Ammon's horn (tissue), 1 donor: ENCODE measurements around the gene MYOM1.

Experiments
- DNase-seq: peaks from one replicate; pipeline ENCODE4 v3.0.0-alpha.2; 2016; ENCODE audit warnings: low spot score

MYOM1 gene

DNA sequence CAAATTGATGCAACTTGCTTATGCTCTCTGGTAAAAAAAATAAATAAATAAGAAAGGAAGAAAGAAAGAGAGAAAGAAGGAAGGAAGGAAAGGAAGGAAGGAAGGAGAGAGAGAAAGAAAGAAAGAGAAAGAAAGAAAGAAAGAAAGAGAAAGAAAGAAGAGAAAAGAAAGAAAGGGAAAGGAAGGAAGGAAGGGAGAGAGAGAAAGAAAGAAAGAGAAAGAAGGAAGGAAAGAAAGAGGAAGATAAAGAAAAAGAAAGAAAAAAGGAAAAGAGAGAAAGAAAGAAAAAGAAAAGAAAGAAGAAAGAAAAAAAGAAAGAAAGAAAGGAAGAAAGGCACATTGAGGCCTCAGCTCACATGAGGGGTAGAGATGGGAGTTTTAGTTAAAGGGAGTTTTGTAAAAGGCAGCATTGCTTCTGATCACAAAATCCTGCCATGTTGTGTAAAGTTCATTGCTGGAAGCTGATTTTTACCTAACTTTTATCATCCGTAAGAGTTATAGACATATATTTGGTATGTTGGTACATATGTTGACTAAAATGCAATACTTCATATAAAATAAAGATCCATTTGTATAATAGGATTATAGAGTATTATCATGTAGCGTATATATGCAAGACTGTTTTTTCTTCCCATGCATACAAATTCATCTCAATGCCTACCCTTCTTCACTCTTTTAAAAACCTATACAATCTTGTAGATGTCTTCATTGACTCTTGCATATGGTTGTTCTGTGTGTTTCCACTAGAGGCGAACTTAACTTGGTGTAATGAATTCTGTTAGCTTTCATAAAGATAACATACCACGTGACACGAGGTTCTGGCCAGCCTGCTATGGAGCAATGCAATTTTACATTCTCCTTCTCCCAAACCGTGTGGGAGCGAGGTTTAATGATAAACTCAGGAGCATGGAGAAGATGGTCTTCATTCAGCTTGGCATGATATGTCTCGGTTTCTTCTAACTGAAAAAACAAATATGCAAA is 32.8 kb downstream of the MYOM1 start:
- no peak for DNase-seq

- DNase-seq: no peak
Observed at GRCh38 chr18:3184275-3184963, 35.3 kb downstream of the MYOM1 start.

DNA sequence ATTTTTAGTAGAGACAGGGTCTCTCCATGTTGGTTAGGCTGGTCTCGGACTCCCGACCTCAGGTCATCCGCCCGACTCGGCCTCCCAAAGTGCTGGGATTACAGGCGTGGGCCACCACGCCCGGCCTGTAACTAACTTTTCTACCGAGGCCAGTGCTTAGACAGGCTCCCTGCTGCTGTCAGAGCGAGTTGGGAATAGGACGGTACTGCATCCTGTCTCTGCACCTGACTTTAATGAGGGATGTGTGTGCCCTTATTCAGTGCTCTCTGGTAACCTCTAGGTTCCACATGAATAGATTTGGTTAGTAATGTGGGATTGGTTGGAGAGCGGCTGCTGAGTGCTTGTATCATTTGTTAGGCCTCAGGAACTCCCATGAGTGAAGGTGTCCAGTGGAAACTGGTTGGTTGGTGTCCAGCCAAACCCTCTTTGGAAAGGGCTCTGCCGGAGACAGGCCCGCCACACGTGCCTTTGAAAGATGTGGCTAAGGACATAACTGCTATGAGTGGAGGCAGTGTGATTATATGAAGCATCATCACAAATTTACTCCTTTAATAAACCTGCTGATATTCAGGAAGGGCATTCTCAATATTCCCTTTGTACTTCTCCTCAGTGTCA is 36.6 kb downstream of the MYOM1 start:
- DNase-seq: no peak

DNA sequence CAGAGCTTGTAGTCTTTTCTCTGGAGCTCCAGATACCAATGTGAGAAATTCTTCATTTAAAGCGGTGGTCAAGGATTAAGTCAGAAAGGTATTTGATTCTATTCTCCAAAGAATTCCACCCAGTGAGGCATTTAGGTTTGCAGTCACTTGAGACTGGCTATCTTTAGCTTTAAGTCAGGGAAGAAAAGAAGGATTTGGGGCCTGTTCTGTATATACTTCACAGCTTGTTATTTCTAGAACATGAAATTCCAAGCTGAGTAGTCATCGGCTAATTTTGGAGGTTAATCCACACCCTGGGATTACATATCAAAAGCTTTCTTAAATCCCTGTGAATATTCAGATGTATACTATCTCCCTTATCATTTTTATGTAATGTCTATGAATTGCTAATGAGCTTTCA is 39.4 kb downstream of the MYOM1 start:
- no peak for DNase-seq

GRCh38 chr18:3179430-3180089 is 40.2 kb downstream of the MYOM1 start:
- no peak for DNase-seq

- DNase-seq: peak; percentile 79
Observed at GRCh38 chr18:3177902-3178687, 41.7 kb downstream of the MYOM1 start.

DNA sequence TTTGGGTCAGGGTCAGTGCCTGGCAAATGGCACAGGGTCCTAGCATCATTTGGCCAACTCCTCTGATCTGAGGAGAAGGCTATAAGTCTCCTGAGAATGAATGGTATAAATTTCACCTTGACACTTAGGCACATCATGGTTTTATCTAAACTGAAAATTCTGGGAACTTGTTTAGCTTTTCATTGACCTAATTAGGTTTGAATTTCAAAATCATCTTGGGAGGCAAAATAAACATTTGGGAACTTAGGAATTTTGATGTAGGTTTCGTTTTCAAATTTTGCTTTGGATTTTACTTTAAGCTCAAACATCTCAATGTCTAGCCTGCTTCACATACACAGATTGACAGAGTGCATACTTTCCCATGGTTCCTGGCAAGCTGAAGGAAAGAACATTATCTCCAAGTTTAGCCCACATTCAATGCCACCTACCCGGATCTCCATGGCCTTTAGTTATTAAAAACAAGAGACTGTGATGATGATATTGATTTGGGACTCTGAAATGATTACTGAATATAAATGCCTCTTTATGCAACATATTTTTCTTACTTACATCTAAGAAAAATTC is 44.5 kb downstream of the MYOM1 start:
- no peak for DNase-seq

DNA sequence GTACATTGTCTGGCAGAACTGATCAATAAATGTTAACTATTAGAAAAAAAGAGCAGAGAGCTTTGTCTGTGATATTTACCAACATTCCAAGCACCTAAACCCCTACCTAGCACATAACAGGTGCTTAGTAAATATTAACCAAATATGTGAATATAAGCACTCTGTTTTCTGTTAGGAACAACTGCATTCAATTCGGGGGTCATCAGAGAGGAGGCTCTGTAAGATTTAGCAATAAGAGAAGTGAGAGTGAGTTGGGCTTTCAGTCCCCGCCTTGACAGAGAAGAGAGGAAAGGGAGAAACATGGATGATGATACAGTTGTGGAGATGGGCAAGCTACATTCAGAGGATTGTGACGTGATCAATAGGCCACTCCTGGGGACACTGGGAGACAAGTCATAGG is 47.7 kb downstream of the MYOM1 start:
- no peak for DNase-seq

DNA sequence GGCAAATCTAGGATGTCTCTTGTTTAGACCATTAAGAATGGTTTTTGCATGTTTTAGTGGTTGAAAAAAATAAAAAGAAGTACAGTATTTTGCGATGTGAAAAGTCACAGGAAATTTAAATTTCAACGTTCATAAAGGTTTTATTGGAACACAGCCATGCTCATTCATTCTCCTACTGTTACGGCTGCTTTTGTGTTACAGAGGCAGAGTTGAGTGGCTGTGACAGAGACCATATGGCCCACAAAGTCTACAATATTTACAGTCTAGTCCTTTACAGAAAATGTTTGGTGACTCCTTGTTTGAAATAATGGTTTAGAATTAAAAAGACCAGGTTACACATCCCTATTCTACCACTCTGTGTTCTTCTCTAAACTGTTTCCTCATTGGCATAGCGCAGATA is 48.1 kb downstream of the MYOM1 start:
- DNase-seq: no peak

DNA sequence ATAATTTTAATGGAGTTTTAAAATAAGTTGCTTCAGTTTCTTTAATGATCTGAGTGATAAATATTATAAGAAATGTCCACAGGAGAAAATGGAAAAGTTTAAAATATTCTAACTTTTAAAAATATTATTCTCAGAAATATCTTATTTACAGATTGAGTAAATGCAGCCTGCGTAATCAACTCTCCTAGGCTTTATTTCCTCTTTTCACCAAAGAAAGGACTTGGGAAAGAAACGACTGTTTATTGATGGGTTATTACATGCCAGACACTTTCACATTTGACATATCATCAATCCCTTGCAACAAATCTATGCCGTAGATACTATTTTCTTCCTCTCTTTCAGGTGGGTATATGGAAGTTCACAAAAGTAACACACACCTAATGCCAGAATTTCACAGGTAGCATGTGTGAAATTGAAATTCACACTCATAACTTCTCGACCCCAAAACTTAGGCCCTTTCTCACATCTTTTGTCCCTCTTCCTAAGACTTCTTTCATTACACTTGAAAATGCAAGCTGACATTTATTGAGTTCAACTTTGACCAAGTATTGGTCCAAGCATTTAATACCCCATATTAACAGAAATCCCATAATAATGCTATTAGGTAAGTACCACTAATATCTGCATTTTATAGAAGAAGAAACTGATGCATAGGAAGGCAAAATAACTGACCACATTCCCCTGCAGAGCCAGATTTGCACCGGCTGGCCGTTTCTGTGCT is 49.2 kb downstream of the MYOM1 start:
- no peak for DNase-seq

- no peak for DNase-seq
Observed at GRCh38 chr18:3164381-3164780, 55.4 kb downstream of the MYOM1 start.

- no peak for DNase-seq
Observed at GRCh38 chr18:3163968-3164367, 55.8 kb downstream of the MYOM1 start.

DNA sequence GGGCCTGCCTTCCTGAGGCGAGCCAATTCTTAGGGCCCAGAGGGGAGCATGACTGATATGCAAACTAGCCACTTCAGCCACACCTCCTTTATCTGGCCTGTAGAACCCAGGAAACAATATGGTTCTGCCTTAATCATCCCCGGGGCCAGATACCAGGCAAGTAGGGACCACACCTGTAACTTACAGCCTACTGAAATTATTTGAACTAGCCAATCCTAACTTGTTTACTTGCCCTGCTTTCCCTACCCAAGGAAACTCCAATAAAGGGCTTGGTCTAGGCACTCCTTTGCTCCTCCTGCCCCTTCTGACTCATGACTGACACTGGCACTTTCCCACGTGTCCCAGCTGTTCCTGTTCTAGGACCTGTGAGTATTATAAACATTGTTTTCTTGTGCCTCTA is 57.6 kb downstream of the MYOM1 start:
- no peak for DNase-seq

DNA sequence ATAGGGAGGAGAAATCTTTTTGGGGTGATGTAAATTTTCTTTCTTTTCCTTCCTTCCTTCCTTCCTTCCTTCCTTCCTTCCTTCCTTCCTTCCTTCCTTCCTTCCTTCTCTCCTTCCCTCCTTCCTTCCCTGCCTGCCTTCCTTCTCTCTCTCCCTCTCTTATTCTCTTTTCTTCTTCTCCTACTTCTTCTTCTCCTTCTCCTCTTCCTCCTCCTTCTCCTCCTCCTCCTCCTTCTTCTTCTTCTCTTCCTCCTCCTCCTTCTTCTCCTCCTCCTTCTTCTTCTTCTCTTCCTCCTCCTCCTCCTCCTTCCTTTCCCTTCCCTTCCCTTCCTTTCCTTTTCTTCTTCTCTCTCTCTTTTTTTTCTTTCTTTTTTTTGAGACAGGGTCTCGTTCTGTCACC is 59.9 kb downstream of the MYOM1 start:
- DNase-seq: no peak

DNA sequence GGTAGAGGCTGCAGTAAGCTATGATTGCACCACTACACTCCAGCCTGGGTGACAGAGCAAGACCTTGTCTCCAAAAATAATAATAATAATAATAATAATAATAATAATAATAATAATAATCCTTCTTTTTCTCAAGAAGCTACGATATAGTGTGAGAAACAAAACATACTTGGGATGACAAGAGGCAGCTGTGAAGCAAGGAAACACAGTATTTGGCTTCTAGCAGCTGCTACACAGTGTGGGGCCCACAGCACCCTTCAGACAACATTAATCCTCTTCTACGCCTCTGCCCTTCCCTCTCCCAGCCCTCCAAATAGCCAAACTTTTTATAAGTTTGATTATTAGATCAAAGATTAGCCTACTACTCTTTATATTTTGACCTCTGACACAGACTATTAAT is 62.2 kb downstream of the MYOM1 start:
- DNase-seq: no peak

- no peak for DNase-seq
Observed at GRCh38 chr18:3157086-3157485, 62.7 kb downstream of the MYOM1 start.

- DNase-seq: no peak
Observed at GRCh38 chr18:3156325-3156640, 63.5 kb downstream of the MYOM1 start.

- DNase-seq: no peak
Observed at GRCh38 chr18:3154214-3154613, 65.6 kb downstream of the MYOM1 start.

DNA sequence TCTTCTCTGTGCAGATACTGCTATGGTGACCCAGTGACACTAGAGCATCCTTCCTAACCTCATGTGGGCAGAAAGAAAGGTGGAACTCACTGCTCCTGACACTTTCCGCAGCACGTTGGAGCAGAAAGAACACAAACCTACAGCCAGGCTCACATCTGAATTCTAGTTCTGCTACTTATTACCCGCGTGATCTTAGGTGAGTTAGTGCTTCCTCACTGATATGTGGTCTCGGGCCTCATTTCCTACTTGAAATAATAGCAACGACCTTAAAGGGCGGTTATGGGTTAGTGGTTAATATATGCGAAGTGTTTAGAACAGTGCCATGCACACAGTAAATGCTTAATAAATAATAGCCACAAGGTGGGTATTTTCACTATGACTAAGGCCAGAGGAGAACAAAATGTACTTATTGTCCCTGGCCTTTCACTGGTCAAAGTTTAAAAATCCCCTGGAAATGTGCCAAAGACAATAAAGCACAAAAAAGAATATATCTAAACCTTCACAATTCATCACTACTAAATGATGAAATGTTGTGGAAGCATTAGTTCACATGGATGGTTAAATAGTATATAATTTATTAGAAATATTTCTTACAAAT is 66.6 kb downstream of the MYOM1 start:
- no peak for DNase-seq

- no peak for DNase-seq
Observed at GRCh38 chr18:3152294-3152693, 67.5 kb downstream of the MYOM1 start.
